SK-N-SH (cell line): ENCODE measurements around the gene NBEA. TPM values are rescaled to one million over a fixed set of nuclear protein-coding genes. Genes with fewer than 3 reads are reported as not detected.

ENCODE experiments used
- CTCF ChIA-PET: fragments of 300-600, 350-600 bp; formaldehyde crosslinking; extraction: SDS; loops from one replicate; lab custom pipeline; 2021; lab: Yijun Ruan, JAX
- POLR2A ChIA-PET: fragments of 350-600 bp; sonication (Branson Sonifier 250); formaldehyde crosslinking; extraction: SDS; loops from one replicate; lab custom pipeline; 2020; ENCODE audit warnings: antibody characterized with exemption, inconsistent platforms; lab: Yijun Ruan, JAX
- DNase-seq: peaks from one replicate; pipeline ENCODE4 v3.0.0; 2012
- H2AFZ ChIP-seq: fragments of 200-600 bp; sonication (generic); 2 replicates; pipeline ENCODE4 v1.8.1; 2016; ENCODE audit warnings: antibody characterized with exemption, mild to moderate bottlenecking, low read depth
- H3F3A ChIP-seq: fragments of 200-600 bp; sonication (generic); replicated peaks from 2 replicates; pipeline ENCODE3; 2016; ENCODE audit warnings: antibody characterized with exemption, mild to moderate bottlenecking; ENCODE audit not compliant: insufficient read depth
- H3K27ac ChIP-seq, 2 experiments: fragments of 200-500 bp in 1 of 2; fragments of 200-600 bp in 1 of 2; sonication (Bioruptor generic) in 1 of 2; sonication (generic), shearing (Covaris generic) in 1 of 2; 2 replicates each; pipeline versions ENCODE4 v1.5.1 to v1.6.1; 2014 to 2016; ENCODE audit warnings: low read depth in 2 of 2, inconsistent platforms in 1 of 2, low read length in 1 of 2, mild to moderate bottlenecking in 1 of 2, mixed read lengths in 1 of 2
- H3K27me3 ChIP-seq: fragments of 200-600 bp; sonication (generic), shearing (Covaris generic); 2 replicates; pipeline ENCODE4 v1.6.1; 2016; ENCODE audit warnings: mixed run types; ENCODE audit not compliant: insufficient read depth
- H3K36me3 ChIP-seq, 2 experiments: fragments of 200-500 bp in 1 of 2; fragments of 200-600 bp in 1 of 2; sonication (Bioruptor generic) in 1 of 2; sonication (generic) in 1 of 2; replicated peaks in 1 of 2; 2 replicates each; pipeline versions ENCODE3 to v1.5.1; 2014 to 2016; ENCODE audit warnings: low read length in 1 of 2, mild to moderate bottlenecking in 1 of 2; ENCODE audit not compliant: insufficient read depth in 2 of 2, control insufficient read depth in 1 of 2
- H3K4me1 ChIP-seq, 2 experiments: fragments of 200-500 bp in 1 of 2; fragments of 200-600 bp in 1 of 2; sonication (Bioruptor generic) in 1 of 2; sonication (generic), shearing (Covaris generic) in 1 of 2; 2 replicates each; pipeline versions ENCODE4 v1.5.1 to v1.6.1; 2014 to 2016; ENCODE audit warnings: low read depth in 1 of 2, low read length in 1 of 2, mixed run types in 1 of 2; ENCODE audit not compliant: insufficient read depth in 2 of 2, control insufficient read depth in 1 of 2
- H3K4me2 ChIP-seq: fragments of 200-600 bp; sonication (generic), shearing (Covaris generic); 2 replicates; pipeline ENCODE4 v1.6.1; 2017; ENCODE audit warnings: mixed run types
- H3K4me3 ChIP-seq, 2 experiments: fragments of 200-500 bp in 1 of 2; fragments of 200-600 bp in 1 of 2; sonication (Bioruptor generic) in 1 of 2; sonication (generic), shearing (Covaris generic) in 1 of 2; 2 replicates each; pipeline versions ENCODE4 v1.5.1 to v1.8.1; 2014 to 2016; ENCODE audit warnings: low read depth in 2 of 2, inconsistent platforms in 1 of 2, low read length in 1 of 2, mild to moderate bottlenecking in 1 of 2, mixed read lengths in 1 of 2, moderate library complexity in 1 of 2
- H3K79me2 ChIP-seq: fragments of 200-600 bp; sonication (generic); 2 replicates; pipeline ENCODE4 v1.8.1; 2017; ENCODE audit warnings: mild to moderate bottlenecking; ENCODE audit not compliant: insufficient read depth
- H3K9ac ChIP-seq: fragments of 200-600 bp; sonication (generic); 2 replicates; pipeline ENCODE4 v1.6.1; 2017; ENCODE audit warnings: mixed run types
- H3K9me2 ChIP-seq: fragments of 200-600 bp; sonication (generic); 2 replicates; pipeline ENCODE4 v1.6.1; 2017; ENCODE audit warnings: mixed run types
- H3K9me3 ChIP-seq: fragments of 200-600 bp; sonication (generic); 2 replicates; pipeline ENCODE4 v1.6.1; 2017; ENCODE audit warnings: mixed run types, mild to moderate bottlenecking, moderate library complexity
- H4K20me1 ChIP-seq: fragments of 200-600 bp; sonication (generic); 2 replicates; pipeline ENCODE4 v1.6.1; 2017; ENCODE audit warnings: mild to moderate bottlenecking, mixed run types; ENCODE audit not compliant: insufficient read depth
- ELF1 ChIP-seq: IDR thresholded peaks from 2 replicates; pipeline ENCODE4 v1.4.0; 2012
- FOSL2 ChIP-seq: IDR thresholded peaks from 2 replicates; pipeline ENCODE4 v1.4.0; 2012; ENCODE audit warnings: low read depth, mild to moderate bottlenecking, moderate library complexity, borderline replicate concordance
- FOXJ3 ChIP-seq: sonication (generic); formaldehyde crosslinking; IDR thresholded peaks from 2 replicates; pipeline ENCODE4 v1.5.1; 2020; ENCODE audit warnings: mild to moderate bottlenecking, missing genetic modification reagents
- FOXM1 ChIP-seq: IDR thresholded peaks from 2 replicates; pipeline ENCODE4 v1.4.0; 2012; ENCODE audit warnings: low read depth, mild to moderate bottlenecking
- IRF3 ChIP-seq: fragments of 150-350 bp; IDR thresholded peaks from 2 replicates; pipeline ENCODE4 v1.6.1; 2016; ENCODE audit warnings: mild to moderate bottlenecking, low read depth, low read length
- NFIC ChIP-seq: IDR thresholded peaks from 2 replicates; pipeline ENCODE4 v1.4.0; 2012; ENCODE audit warnings: borderline replicate concordance
- RXRA ChIP-seq: IDR thresholded peaks from 2 replicates; pipeline ENCODE4 v1.4.0; 2012; ENCODE audit warnings: low read depth, mild to moderate bottlenecking, borderline replicate concordance
- TAF1 ChIP-seq: IDR thresholded peaks from 2 replicates; pipeline ENCODE4 v1.6.1; 2012; ENCODE audit warnings: low read depth, mild to moderate bottlenecking, low read length, moderate library complexity, borderline replicate concordance
- TCF12 ChIP-seq: IDR thresholded peaks from 2 replicates; pipeline ENCODE4 v1.4.0; 2012
- USF2 ChIP-seq: fragments of 150-350 bp; IDR thresholded peaks from 2 replicates; pipeline ENCODE4 v1.6.1; 2017; ENCODE audit warnings: antibody characterized with exemption, low read length, low read depth, borderline replicate concordance
- YY1 ChIP-seq: IDR thresholded peaks from 2 replicates; pipeline ENCODE4 v1.4.0; 2012; ENCODE audit warnings: low read depth, mild to moderate bottlenecking
- WGBS: methylation state at CpG from one replicate; pipeline ENCODE4 v1.1.6; 2017; ENCODE audit warnings: low lambda C conversion rate; 5-methylcytosine and 5-hydroxymethylcytosine counted together
- polyA plus RNA-seq, 3 experiments: library from polyadenylated mRNA; depleted of rRNA; stranded (reverse); fragments of >200 nt; gene quantifications; 2 replicates each; pipeline ENCODE4 v1.2.3, GENCODE V29; 2012
- TF ChIP-seq, protein P1 (sequence below): IDR thresholded peaks from 2 replicates; pipeline ENCODE4 v1.6.1; 2012; ENCODE audit warnings: mild to moderate bottlenecking, low read depth, low read length, moderate library complexity
- TF ChIP-seq, protein P2 (sequence below): IDR thresholded peaks from 2 replicates; pipeline ENCODE4 v1.4.0; 2012; ENCODE audit warnings: low read depth
- TF ChIP-seq, protein P3 (sequence below): fragments of 200-600 bp; sonication (generic); IDR thresholded peaks from 2 replicates; pipeline ENCODE4 v1.6.1; 2017; ENCODE audit warnings: antibody characterized with exemption, mild to moderate bottlenecking, moderate library complexity

The NBEA gene
- polyA plus RNA-seq, 1 of the 3 experiments (the other 2 are of a cell fraction): 12.3 TPM

DNA sequence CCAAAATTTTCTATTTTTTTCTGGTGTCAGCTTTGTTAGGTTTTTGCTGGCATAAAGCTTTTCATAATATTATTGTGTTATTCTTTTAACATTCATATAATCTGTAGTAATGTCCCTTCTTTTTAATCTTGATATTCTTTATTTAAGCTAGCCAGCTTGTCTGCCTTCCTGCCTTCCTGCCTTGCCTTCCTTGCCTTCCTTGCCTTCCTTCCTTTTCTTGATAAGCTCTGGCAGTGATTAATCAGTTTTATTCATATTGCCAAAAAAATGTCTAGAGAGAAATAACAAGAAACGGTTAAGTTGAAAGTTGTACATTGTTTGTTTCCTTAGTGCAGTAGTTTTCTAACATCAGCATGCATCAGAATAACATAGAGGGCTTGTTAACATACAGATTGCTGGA, 277.0 kb downstream of the NBEA start:
- Histone ChIP-seq H2AFZ (no peak overlapping the region), H3K9me2 (no peaks in the 10 kb centered on the region), H3K4me1 (peaks cover 0 to 6% of the 10 kb centered on the region in 2 experiments; a peak in 2 of 4 replicates), H3K4me2 (no peak overlapping the region), H3K4me3 (no peak overlapping the region), H3K9me3 (peaks cover 8% of the 10 kb centered on the region; the same call in 1 of the 2 replicates), H3F3A (peaks cover 6% of the 10 kb centered on the region), H4K20me1 (no peaks in the 10 kb centered on the region), H3K27ac (no peak overlapping the region), H3K27me3 (no peaks in the 10 kb centered on the region), H3K79me2 (no peaks in the 10 kb centered on the region), H3K36me3 (peaks cover 0 to 2% of the 10 kb centered on the region in 2 experiments), H3K9ac (no peak overlapping the region)
- CTCF ChIA-PET: no interaction called here
- DNase-seq: no peak
- POLR2A ChIA-PET: no interaction called here
- WGBS: 78% methylated on average over 1 of the region's 1 CpG
- TF ChIP-seq IRF3: no peak
- TF ChIP-seq USF2: no peak
- TF ChIP-seq, protein P1, sequence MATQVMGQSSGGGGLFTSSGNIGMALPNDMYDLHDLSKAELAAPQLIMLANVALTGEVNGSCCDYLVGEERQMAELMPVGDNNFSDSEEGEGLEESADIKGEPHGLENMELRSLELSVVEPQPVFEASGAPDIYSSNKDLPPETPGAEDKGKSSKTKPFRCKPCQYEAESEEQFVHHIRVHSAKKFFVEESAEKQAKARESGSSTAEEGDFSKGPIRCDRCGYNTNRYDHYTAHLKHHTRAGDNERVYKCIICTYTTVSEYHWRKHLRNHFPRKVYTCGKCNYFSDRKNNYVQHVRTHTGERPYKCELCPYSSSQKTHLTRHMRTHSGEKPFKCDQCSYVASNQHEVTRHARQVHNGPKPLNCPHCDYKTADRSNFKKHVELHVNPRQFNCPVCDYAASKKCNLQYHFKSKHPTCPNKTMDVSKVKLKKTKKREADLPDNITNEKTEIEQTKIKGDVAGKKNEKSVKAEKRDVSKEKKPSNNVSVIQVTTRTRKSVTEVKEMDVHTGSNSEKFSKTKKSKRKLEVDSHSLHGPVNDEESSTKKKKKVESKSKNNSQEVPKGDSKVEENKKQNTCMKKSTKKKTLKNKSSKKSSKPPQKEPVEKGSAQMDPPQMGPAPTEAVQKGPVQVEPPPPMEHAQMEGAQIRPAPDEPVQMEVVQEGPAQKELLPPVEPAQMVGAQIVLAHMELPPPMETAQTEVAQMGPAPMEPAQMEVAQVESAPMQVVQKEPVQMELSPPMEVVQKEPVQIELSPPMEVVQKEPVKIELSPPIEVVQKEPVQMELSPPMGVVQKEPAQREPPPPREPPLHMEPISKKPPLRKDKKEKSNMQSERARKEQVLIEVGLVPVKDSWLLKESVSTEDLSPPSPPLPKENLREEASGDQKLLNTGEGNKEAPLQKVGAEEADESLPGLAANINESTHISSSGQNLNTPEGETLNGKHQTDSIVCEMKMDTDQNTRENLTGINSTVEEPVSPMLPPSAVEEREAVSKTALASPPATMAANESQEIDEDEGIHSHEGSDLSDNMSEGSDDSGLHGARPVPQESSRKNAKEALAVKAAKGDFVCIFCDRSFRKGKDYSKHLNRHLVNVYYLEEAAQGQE: no peak
- TF ChIP-seq ELF1: no peak
- TF ChIP-seq YY1: no peak
- no peak for TF ChIP-seq FOXM1
- TF ChIP-seq NFIC: no peak
- TF ChIP-seq, protein P2, sequence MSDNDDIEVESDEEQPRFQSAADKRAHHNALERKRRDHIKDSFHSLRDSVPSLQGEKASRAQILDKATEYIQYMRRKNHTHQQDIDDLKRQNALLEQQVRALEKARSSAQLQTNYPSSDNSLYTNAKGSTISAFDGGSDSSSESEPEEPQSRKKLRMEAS: no peak
- TF ChIP-seq FOSL2: no peak

GRCh38 chr13:35225159-35225558, 283.1 kb downstream of the NBEA start:
- Histone ChIP-seq H3K4me1 (peaks cover 0 to 6% of the 10 kb centered on the region in 2 experiments; a peak in 2 of 4 replicates), H3K9me3 (peaks cover 8% of the 10 kb centered on the region; the same call in 1 of the 2 replicates), H3K27ac (no peak overlapping the region; a peak in 1 of 4 replicates), H3K9me2 (no peaks in the 10 kb centered on the region; the same call in 1 of the 2 replicates), H3K27me3 (no peaks in the 10 kb centered on the region), H3K4me3 (no peak overlapping the region), H2AFZ (no peak overlapping the region), H3K36me3 (peaks cover 0 to 2% of the 10 kb centered on the region in 2 experiments), H3K9ac (no peak overlapping the region), H4K20me1 (no peaks in the 10 kb centered on the region), H3K4me2 (no peak overlapping the region), H3K79me2 (no peaks in the 10 kb centered on the region), H3F3A (peaks cover 6% of the 10 kb centered on the region)
- ChIA-PET CTCF (no interaction called here), POLR2A (no interaction called here)
- no peak for DNase-seq
- no peak for TF ChIP-seq RXRA
- no peak for TF ChIP-seq FOSL2
- TF ChIP-seq TCF12: no peak
- no peak for TF ChIP-seq TAF1
- TF ChIP-seq, protein P3, sequence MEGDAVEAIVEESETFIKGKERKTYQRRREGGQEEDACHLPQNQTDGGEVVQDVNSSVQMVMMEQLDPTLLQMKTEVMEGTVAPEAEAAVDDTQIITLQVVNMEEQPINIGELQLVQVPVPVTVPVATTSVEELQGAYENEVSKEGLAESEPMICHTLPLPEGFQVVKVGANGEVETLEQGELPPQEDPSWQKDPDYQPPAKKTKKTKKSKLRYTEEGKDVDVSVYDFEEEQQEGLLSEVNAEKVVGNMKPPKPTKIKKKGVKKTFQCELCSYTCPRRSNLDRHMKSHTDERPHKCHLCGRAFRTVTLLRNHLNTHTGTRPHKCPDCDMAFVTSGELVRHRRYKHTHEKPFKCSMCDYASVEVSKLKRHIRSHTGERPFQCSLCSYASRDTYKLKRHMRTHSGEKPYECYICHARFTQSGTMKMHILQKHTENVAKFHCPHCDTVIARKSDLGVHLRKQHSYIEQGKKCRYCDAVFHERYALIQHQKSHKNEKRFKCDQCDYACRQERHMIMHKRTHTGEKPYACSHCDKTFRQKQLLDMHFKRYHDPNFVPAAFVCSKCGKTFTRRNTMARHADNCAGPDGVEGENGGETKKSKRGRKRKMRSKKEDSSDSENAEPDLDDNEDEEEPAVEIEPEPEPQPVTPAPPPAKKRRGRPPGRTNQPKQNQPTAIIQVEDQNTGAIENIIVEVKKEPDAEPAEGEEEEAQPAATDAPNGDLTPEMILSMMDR: no peak
- TF ChIP-seq FOXJ3 (CRISPR knock-in tag): no peak
- TF ChIP-seq YY1: no peak
- WGBS: 70% methylated on average over 1 of the region's 1 CpG
